Astrocyte (in vitro differentiated cells and primary cell): Measurements from ENCODE around the gene ARHGEF11. TPM values are rescaled to one million over a fixed set of nuclear protein-coding genes. Genes with fewer than 3 reads are reported as not detected.

Experiments
- DNase-seq: peaks from one replicate; pipeline ENCODE4 v3.0.0-alpha.2; 2010; ENCODE audit warnings: low read depth
- FAIRE-seq: peaks from 2 replicates; lab custom pipeline; 2011; peaks lifted over from hg19 to GRCh38; lab: Jason Lieb, UNC
- H2AFZ ChIP-seq: 2 replicates; pipeline ENCODE4 v1.6.0; 2012; ENCODE audit warnings: low read depth, low read length, inconsistent platforms
- H3K27ac ChIP-seq: 2 replicates; pipeline ENCODE4 v1.5.1; 2011; ENCODE audit warnings: low read depth, low read length, inconsistent platforms
- H3K27me3 ChIP-seq: 2 replicates; pipeline ENCODE4 v1.6.0; 2011; ENCODE audit warnings: low read length, inconsistent platforms; ENCODE audit not compliant: insufficient read depth
- H3K36me3 ChIP-seq: 2 replicates; pipeline ENCODE4 v1.5.1; 2011; ENCODE audit warnings: low read length, inconsistent platforms; ENCODE audit not compliant: insufficient read depth
- H3K4me1 ChIP-seq: 2 replicates; pipeline ENCODE4 v1.5.1; 2011; ENCODE audit warnings: low read length, inconsistent platforms; ENCODE audit not compliant: insufficient read depth
- H3K4me2 ChIP-seq: 2 replicates; pipeline ENCODE4 v1.6.0; 2012; ENCODE audit warnings: low read length, inconsistent platforms
- H3K4me3 ChIP-seq: 2 replicates; pipeline ENCODE4 v1.5.1; 2011; ENCODE audit warnings: low read depth, mild to moderate bottlenecking, low read length, inconsistent platforms; ENCODE audit not compliant: insufficient read depth
- H3K79me2 ChIP-seq: 2 replicates; pipeline ENCODE4 v1.6.0; 2012; ENCODE audit warnings: mild to moderate bottlenecking, low read length, inconsistent platforms; ENCODE audit not compliant: insufficient read depth
- H3K9ac ChIP-seq: 2 replicates; pipeline ENCODE4 v1.6.0; 2012; ENCODE audit warnings: mild to moderate bottlenecking, low read length, inconsistent platforms
- H3K9me3 ChIP-seq: 2 replicates; pipeline ENCODE4 v1.5.1; 2012; ENCODE audit warnings: low read depth, mild to moderate bottlenecking, low read length, inconsistent platforms; ENCODE audit not compliant: insufficient read depth
- H4K20me1 ChIP-seq: 2 replicates; pipeline ENCODE4 v1.6.0; 2012; ENCODE audit warnings: low read length, inconsistent platforms; ENCODE audit not compliant: insufficient read depth
- H3K27ac Mint-ChIP-seq: one replicate; pipeline ENCODE4 v1.8.0; 2021; ENCODE audit warnings: mild to moderate bottlenecking, mixed read lengths; ENCODE audit not compliant: unreplicated experiment
- H3K27me3 Mint-ChIP-seq: one replicate; pipeline ENCODE4 v1.8.0; 2021; ENCODE audit warnings: low read depth, mixed read lengths; ENCODE audit not compliant: unreplicated experiment
- H3K36me3 Mint-ChIP-seq: one replicate; pipeline ENCODE4 v1.8.0; 2021; ENCODE audit warnings: low read depth, mixed read lengths; ENCODE audit not compliant: unreplicated experiment
- H3K4me1 Mint-ChIP-seq: one replicate; pipeline ENCODE4 v1.8.0; 2021; ENCODE audit warnings: low read depth, mixed read lengths; ENCODE audit not compliant: unreplicated experiment
- H3K4me3 Mint-ChIP-seq: one replicate; pipeline ENCODE4 v1.8.0; 2021; ENCODE audit warnings: mild to moderate bottlenecking, moderate library complexity, mixed read lengths; ENCODE audit not compliant: unreplicated experiment
- H3K9me3 Mint-ChIP-seq: one replicate; pipeline ENCODE4 v1.8.0; 2021; ENCODE audit warnings: mild to moderate bottlenecking, mixed read lengths; ENCODE audit not compliant: unreplicated experiment
- CTCF ChIP-seq: IDR thresholded peaks from 2 replicates; pipeline ENCODE4 v1.5.1; 2011; ENCODE audit warnings: low read depth, mild to moderate bottlenecking, inconsistent platforms, low read length, moderate library complexity; ENCODE audit not compliant: insufficient read depth
- EZH2 ChIP-seq: IDR thresholded peaks from 2 replicates; pipeline ENCODE4 v1.6.1; 2012; ENCODE audit warnings: mild to moderate bottlenecking, low read length, inconsistent platforms; ENCODE audit not compliant: insufficient read depth
- total RNA-seq: library from RNA; stranded (reverse); gene quantifications from 2 replicates; pipeline ENCODE4 v1.2.1, GENCODE V29; 2021

The ARHGEF11 gene
- total RNA-seq, 1 donor from 2014 or later = 29.2 TPM

DNA sequence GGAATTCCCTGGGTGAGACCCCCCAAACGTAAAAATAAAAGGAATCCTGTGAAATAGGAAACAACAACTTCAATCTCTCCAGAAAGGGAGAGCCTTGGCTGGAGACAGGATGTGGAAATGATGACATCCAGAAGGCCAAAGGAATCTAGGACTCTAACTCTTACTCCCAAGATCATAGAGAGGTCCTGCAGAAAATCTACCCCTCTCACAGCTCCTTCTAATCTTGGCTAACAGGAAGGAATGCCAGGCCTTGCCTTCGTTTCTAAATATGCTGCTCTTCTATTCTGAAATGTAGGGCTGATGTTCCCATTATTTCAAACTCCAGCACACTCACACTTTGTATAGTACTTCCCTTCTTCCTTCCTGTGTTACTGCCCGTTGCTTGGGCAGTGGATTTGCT, 40.7 kb downstream of the ARHGEF11 start:
- no peaks in the 10 kb centered on the region for H3K9me3 ChIP-seq
- H3K27ac Mint-ChIP-seq = peak overlapping the region; percentile 86
- no peak for TF ChIP-seq CTCF
- TF ChIP-seq EZH2 = no peak
- peaks cover 74% of the 10 kb centered on the region for H3K79me2 ChIP-seq
- no peaks in the 10 kb centered on the region for H3K36me3 Mint-ChIP-seq
- no peaks in the 10 kb centered on the region for H3K9me3 Mint-ChIP-seq
- H3K4me3 Mint-ChIP-seq = no peak overlapping the region
- peaks cover 11% of the 10 kb centered on the region for H3K4me1 ChIP-seq
- no peak overlapping the region for H3K4me2 ChIP-seq
- H3K4me3 ChIP-seq = no peak overlapping the region
- no peaks in the 10 kb centered on the region for H3K27me3 ChIP-seq
- peaks cover 39% of the 10 kb centered on the region for H3K4me1 Mint-ChIP-seq
- H3K9ac ChIP-seq = no peak overlapping the region
- no peak for FAIRE-seq
- no peaks in the 10 kb centered on the region for H3K36me3 ChIP-seq
- peaks cover 97% of the 10 kb centered on the region for H4K20me1 ChIP-seq
- no peaks in the 10 kb centered on the region for H3K27me3 Mint-ChIP-seq
- no peak overlapping the region for H2AFZ ChIP-seq
- H3K27ac ChIP-seq = no peak overlapping the region
- no peak for DNase-seq

DNA sequence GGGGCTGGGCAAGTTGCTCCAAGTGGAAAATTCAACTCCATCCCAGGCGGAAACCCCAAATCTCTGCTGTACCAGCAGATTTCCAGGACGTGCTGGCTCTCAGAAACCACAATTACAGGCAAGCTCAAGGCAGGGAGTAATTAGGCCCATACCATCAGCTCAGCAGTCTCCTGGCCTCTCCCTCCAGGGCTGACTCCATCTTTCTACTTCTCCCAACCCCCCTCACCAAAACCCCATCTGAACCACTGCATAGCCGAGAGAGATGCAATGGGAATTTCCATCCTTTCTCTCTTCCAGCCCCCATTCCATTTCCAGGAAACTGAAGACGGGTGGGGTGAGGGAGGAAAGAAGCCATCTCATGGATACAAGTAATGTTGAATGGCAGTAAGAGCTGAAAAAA, 41.2 kb downstream of the ARHGEF11 start:
- peak overlapping the region; percentile 86 for H3K27ac Mint-ChIP-seq
- FAIRE-seq = no peak
- H3K9me3 Mint-ChIP-seq = no peaks in the 10 kb centered on the region

More for the DNA sequence above, 41.2 kb downstream of the ARHGEF11 start:
- Histone ChIP-seq H3K27ac (no peak overlapping the region), H2AFZ (no peak overlapping the region), H4K20me1 (peaks cover 97% of the 10 kb centered on the region), H3K9ac (no peak overlapping the region), H3K36me3 (no peaks in the 10 kb centered on the region), H3K27me3 (no peaks in the 10 kb centered on the region), H3K4me3 (no peak overlapping the region), H3K4me2 (no peak overlapping the region), H3K79me2 (peaks cover 69% of the 10 kb centered on the region), H3K9me3 (no peaks in the 10 kb centered on the region), H3K4me1 (peaks cover 11% of the 10 kb centered on the region)
- Mint-ChIP-seq H3K4me1 (peaks cover 39% of the 10 kb centered on the region), H3K27me3 (no peaks in the 10 kb centered on the region), H3K4me3 (no peak overlapping the region), H3K36me3 (no peaks in the 10 kb centered on the region)
- DNase-seq = no peak
- TF ChIP-seq CTCF = no peak
- no peak for TF ChIP-seq EZH2
